OCI-LY1 (cell line): Measurements from ENCODE around the gene C16orf95.

ENCODE experiments used
- EZH2 ChIP-seq: fragments of 200-600 bp; sonication (generic), shearing (Covaris generic); IDR thresholded peaks from 2 replicates; pipeline ENCODE4 v1.8.0; 2017; ENCODE audit warnings: borderline replicate concordance, mixed run types, mild to moderate bottlenecking, antibody characterized with exemption, low read length, moderate library complexity, mixed read lengths
- TF ChIP-seq, protein P1 (sequence below): fragments of 200-600 bp; sonication (generic), shearing (Covaris generic); IDR thresholded peaks from 2 replicates; pipeline ENCODE4 v1.5.1; 2017; ENCODE audit warnings: mild to moderate bottlenecking, antibody characterized with exemption, low read length, moderate library complexity, mixed read lengths

DNA sequence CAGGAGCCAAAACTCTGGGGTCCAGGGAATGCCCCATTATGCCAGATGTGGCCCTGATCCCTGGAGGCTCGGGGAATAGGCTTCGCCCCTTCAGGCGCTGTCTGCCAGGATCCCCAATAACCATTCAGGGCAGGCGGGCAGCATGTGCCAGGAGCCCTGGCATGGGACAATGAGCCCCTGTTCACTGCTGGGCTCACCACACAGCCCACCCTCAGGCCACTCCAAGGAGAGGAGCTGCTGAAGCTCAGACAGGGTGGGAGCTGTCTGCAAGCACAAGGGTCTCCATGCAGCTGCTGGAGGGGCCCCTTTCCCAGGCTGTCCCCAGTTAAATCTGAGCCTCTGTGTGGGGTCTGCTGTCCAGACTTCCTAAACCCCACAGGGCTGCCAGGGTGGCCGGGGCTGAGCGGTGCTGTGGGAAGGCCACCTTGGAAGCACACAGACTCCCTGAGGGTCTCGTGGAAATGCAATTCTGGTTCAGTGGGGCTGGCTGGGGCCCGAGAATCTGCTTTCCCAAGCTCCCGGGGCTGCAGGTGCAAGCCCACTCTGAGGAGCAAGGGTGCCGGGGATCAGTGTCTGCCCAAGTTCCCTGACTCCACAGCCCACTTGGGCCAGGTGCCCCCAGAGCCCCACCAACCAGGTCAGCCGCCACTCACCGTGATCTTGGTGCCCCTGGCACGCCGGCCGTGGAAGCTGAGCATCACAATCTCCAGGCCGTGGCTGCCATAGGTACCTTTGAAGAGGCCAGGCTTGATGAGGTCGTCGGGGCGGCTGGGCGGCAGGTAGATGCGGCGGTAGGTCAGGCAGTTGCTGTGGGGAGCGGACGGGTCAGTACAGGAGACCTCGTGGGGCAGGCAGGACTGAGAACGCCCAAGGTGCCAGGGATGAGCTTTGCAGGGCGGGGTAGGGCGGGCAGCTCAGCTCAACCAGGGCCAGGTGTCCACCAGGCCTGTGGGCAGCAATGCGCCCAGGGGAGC lies 17.7 kb upstream of the C16orf95 start:
- TF ChIP-seq, protein P1, sequence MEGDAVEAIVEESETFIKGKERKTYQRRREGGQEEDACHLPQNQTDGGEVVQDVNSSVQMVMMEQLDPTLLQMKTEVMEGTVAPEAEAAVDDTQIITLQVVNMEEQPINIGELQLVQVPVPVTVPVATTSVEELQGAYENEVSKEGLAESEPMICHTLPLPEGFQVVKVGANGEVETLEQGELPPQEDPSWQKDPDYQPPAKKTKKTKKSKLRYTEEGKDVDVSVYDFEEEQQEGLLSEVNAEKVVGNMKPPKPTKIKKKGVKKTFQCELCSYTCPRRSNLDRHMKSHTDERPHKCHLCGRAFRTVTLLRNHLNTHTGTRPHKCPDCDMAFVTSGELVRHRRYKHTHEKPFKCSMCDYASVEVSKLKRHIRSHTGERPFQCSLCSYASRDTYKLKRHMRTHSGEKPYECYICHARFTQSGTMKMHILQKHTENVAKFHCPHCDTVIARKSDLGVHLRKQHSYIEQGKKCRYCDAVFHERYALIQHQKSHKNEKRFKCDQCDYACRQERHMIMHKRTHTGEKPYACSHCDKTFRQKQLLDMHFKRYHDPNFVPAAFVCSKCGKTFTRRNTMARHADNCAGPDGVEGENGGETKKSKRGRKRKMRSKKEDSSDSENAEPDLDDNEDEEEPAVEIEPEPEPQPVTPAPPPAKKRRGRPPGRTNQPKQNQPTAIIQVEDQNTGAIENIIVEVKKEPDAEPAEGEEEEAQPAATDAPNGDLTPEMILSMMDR = no peak
- TF ChIP-seq EZH2 = no peak
